ENCODE measurements around the gene IKZF2. TPM values are rescaled to one million over a fixed set of nuclear protein-coding genes. Genes with fewer than 3 reads are reported as not detected.

The IKZF2 gene
- total RNA-seq, 1 experiment from 2014 or later, result 3.0 TPM

DNA sequence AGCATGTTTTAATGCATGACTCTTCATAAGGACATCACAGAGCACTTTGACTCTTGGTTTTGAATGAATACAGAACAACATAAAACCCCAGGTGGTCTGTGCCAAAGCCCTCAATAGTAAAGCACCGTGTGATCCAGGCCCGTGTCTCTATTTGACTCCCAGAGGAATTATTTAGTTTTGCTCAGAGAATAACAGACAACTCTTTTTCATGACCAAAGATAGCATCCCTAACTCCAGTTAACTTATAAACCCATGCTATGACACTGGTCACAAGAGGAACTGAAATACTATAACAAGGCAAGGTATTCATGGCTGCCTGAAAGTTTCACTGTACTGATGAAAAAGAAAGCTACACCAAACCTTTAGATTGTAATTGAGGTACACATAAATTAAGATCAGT, 128.4 kb downstream of the IKZF2 start:
- H3K27ac ChIP-seq (ENCODE audit: insufficient read length, low read depth, low read length), result no peak overlapping the region
- H2AK5ac ChIP-seq (ENCODE audit: insufficient read length, low read length), result no peak overlapping the region
- no peak overlapping the region for H3K56ac ChIP-seq (ENCODE audit: insufficient read length, low read depth, low read length)
- no peaks in the 10 kb centered on the region for H3K23me2 ChIP-seq (ENCODE audit: insufficient read length, low read depth, low read length, poor library complexity, severe bottlenecking)
- H2BK12ac ChIP-seq (ENCODE audit: insufficient read length, low read depth, low read length), result no peak overlapping the region
- no peak overlapping the region for H3K14ac ChIP-seq (ENCODE audit: insufficient read depth, low read length)
- H2AFZ ChIP-seq (ENCODE audit: low read length), result no peak overlapping the region
- no peak overlapping the region for H4K8ac ChIP-seq (replicated peaks; ENCODE audit: insufficient read length, low read depth, low read length)
- H3K9ac ChIP-seq (ENCODE audit: extremely low read depth, insufficient read length, low read length), result no peak overlapping the region
- Mint-ChIP-seq H3K36me3 (ENCODE audit: insufficient read depth in 1 of 3, low read depth in 3 of 3) (no peaks in the 10 kb centered on the region), H3K27ac (no peak overlapping the region), H3K9me3 (no peaks in the 10 kb centered on the region), H3K4me3 (no peak overlapping the region), H3K4me1 (no peaks in the 10 kb centered on the region), H3K27me3 (ENCODE audit: low read depth) (no peaks in the 10 kb centered on the region)
- H4K5ac ChIP-seq (ENCODE audit: insufficient read length, low read depth, low read length), result no peak overlapping the region
- H3K4me2 ChIP-seq (ENCODE audit: insufficient read depth, insufficient read length, low read length), result no peak overlapping the region
- TF ChIP-seq, protein P1, sequence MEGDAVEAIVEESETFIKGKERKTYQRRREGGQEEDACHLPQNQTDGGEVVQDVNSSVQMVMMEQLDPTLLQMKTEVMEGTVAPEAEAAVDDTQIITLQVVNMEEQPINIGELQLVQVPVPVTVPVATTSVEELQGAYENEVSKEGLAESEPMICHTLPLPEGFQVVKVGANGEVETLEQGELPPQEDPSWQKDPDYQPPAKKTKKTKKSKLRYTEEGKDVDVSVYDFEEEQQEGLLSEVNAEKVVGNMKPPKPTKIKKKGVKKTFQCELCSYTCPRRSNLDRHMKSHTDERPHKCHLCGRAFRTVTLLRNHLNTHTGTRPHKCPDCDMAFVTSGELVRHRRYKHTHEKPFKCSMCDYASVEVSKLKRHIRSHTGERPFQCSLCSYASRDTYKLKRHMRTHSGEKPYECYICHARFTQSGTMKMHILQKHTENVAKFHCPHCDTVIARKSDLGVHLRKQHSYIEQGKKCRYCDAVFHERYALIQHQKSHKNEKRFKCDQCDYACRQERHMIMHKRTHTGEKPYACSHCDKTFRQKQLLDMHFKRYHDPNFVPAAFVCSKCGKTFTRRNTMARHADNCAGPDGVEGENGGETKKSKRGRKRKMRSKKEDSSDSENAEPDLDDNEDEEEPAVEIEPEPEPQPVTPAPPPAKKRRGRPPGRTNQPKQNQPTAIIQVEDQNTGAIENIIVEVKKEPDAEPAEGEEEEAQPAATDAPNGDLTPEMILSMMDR (conservative IDR thresholded peaks at IDR 0.05), result no peak
- no peak overlapping the region for H2BK120ac ChIP-seq (ENCODE audit: low read depth, low read length, poor library complexity, severe bottlenecking)
- H3K23ac ChIP-seq (ENCODE audit: insufficient read length, low read depth, low read length), result no peak overlapping the region
- no peaks in the 10 kb centered on the region for H3K4me1 ChIP-seq (ENCODE audit: insufficient read depth, low read length)
- no peaks in the 10 kb centered on the region for H3K79me2 ChIP-seq (ENCODE audit: insufficient read depth, low read length)
- H3K4ac ChIP-seq (ENCODE audit: low read depth, low read length), result no peak overlapping the region
- no peaks in the 10 kb centered on the region for H3K79me1 ChIP-seq (ENCODE audit: insufficient read depth, low read depth, low read length, poor library complexity, severe bottlenecking)
- no peaks in the 10 kb centered on the region for H3K9me3 ChIP-seq (ENCODE audit: control insufficient read depth, low read depth, low read length)
- H3K18ac ChIP-seq (ENCODE audit: insufficient read length, low read depth, low read length), result no peak overlapping the region
- no peak for DNase-seq
- H4K91ac ChIP-seq (ENCODE audit: insufficient read length, low read depth, low read length), result no peak overlapping the region
- no peak overlapping the region for H3T11ph ChIP-seq (ENCODE audit: low read length)
- no CpG with 5 or more reads among the region's 2 CpGs for WGBS (ENCODE audit: extremely low coverage, insufficient read length, low lambda C conversion rate)
- no peak overlapping the region for H2BK15ac ChIP-seq (ENCODE audit: low read depth, low read length)
- no peak overlapping the region for H2BK5ac ChIP-seq (ENCODE audit: insufficient read length, low read length)
- H3K27me3 ChIP-seq (ENCODE audit: insufficient read depth, low read length), result no peaks in the 10 kb centered on the region
- no peaks in the 10 kb centered on the region for H4K20me1 ChIP-seq (ENCODE audit: control insufficient read depth, insufficient read depth, insufficient read length)
- no peak overlapping the region for H2BK20ac ChIP-seq (ENCODE audit: low read depth, low read length, poor library complexity, severe bottlenecking)
